H1 (cell line): ENCODE results near the gene ZNF362. TPM values are rescaled to one million over a fixed set of nuclear protein-coding genes. Genes with fewer than 3 reads are reported as not detected.
A peak's percentile ranks its signal among the peaks of the same experiment; 100 is the strongest.

Source experiments
- CTCF ChIA-PET: fragments of 300-600 bp; sonication (Branson Sonifier 250); formaldehyde crosslinking; loops from one replicate; lab custom pipeline; 2021; ENCODE audit not compliant: partially characterized antibody; lab: Charles Lee
- POLR2A ChIA-PET: fragments of 300-600 bp; sonication (Branson Sonifier 250); formaldehyde crosslinking; loops from one replicate; lab custom pipeline; 2021; ENCODE audit warnings: inconsistent platforms; ENCODE audit not compliant: partially characterized antibody; lab: Charles Lee
- DNase-seq, 2 experiments: peaks; one replicate each; pipeline versions ENCODE4 v3.0.0 to v3.0.0-alpha.2; 2010 to 2022; ENCODE audit warnings: low spot score in 2 of 2, low read depth in 1 of 2, mixed read lengths in 1 of 2
- FAIRE-seq: peaks from 2 replicates; lab custom pipeline; 2011; peaks lifted over from hg19 to GRCh38; lab: Jason Lieb, UNC
- H2AFZ ChIP-seq: 2 replicates; pipeline ENCODE4 v1.8.1; 2012; ENCODE audit warnings: low read length, inconsistent platforms
- H2AK5ac ChIP-seq: 2 replicates; pipeline ENCODE4 v1.6.1; 2013; ENCODE audit warnings: low read depth, low read length
- H2BK120ac ChIP-seq: replicated peaks from 2 replicates; pipeline ENCODE3; 2013; ENCODE audit warnings: low read depth, low read length, inconsistent platforms
- H2BK12ac ChIP-seq: 2 replicates; pipeline ENCODE4 v1.6.1; 2013; ENCODE audit warnings: low read depth, low read length
- H2BK15ac ChIP-seq: 2 replicates; pipeline ENCODE4 v1.6.1; 2013; ENCODE audit warnings: low read length
- H2BK20ac ChIP-seq: 2 replicates; pipeline ENCODE4 v1.6.1; 2013; ENCODE audit warnings: low read length
- H2BK5ac ChIP-seq: 2 replicates; pipeline ENCODE4 v1.6.1; 2013; ENCODE audit warnings: low read depth, low read length
- H3K14ac ChIP-seq: 2 replicates; pipeline ENCODE4 v1.6.1; 2013; ENCODE audit warnings: inconsistent platforms; ENCODE audit not compliant: insufficient read length
- H3K18ac ChIP-seq: 2 replicates; pipeline ENCODE4 v1.6.1; 2013; ENCODE audit warnings: low read length; ENCODE audit errors: extremely low read depth
- H3K23ac ChIP-seq: 2 replicates; pipeline ENCODE4 v1.6.1; 2013; ENCODE audit warnings: inconsistent platforms; ENCODE audit not compliant: insufficient read length
- H3K23me2 ChIP-seq: 2 replicates; pipeline ENCODE4 v1.6.1; 2013; ENCODE audit warnings: low read depth, low read length
- H3K27ac ChIP-seq: 2 replicates; pipeline ENCODE4 v1.6.1; 2011; ENCODE audit warnings: low read depth, low read length, inconsistent platforms
- H3K27me3 ChIP-seq, 4 experiments: replicated peaks in 1 of 4; 1 replicate in 1 of 4; 2 replicates in 3 of 4; pipeline versions ENCODE4 v1.6.1 to v1.8.1; 2011 to 2013; ENCODE audit warnings: low read length in 3 of 4, mild to moderate bottlenecking in 3 of 4, inconsistent platforms in 2 of 4, mixed read lengths in 2 of 4, moderate library complexity in 1 of 4; ENCODE audit not compliant: control insufficient read depth in 3 of 4, insufficient read depth in 3 of 4; ENCODE audit errors: extremely low read depth in 1 of 4
- H3K36me3 ChIP-seq, 4 experiments: 2 replicates each; pipeline versions ENCODE4 v1.6.1 to v1.8.1; 2011 to 2013; ENCODE audit warnings: mild to moderate bottlenecking in 4 of 4, low read length in 3 of 4, moderate library complexity in 2 of 4, control low read depth in 1 of 4, inconsistent platforms in 1 of 4; ENCODE audit not compliant: insufficient read depth in 4 of 4, control insufficient read depth in 2 of 4
- H3K4ac ChIP-seq: replicated peaks from 2 replicates; pipeline ENCODE3; 2013; ENCODE audit warnings: low read length, low read depth, mixed read lengths, inconsistent platforms; ENCODE audit not compliant: insufficient read length
- H3K4me1 ChIP-seq, 4 experiments: replicated peaks in 1 of 4; 1 replicate in 1 of 4; 2 replicates in 3 of 4; pipeline versions ENCODE4 v1.6.1 to v1.8.1; 2011 to 2013; ENCODE audit warnings: low read length in 3 of 4, inconsistent platforms in 2 of 4, mixed read lengths in 1 of 4; ENCODE audit not compliant: insufficient read depth in 4 of 4, control insufficient read depth in 3 of 4
- H3K4me2 ChIP-seq, 2 experiments: 2 replicates each; pipeline versions ENCODE4 v1.6.1 to v1.8.1; 2011 to 2013; ENCODE audit warnings: low read depth in 2 of 2, low read length in 2 of 2, control low read depth in 1 of 2, inconsistent platforms in 1 of 2, mild to moderate bottlenecking in 1 of 2; ENCODE audit not compliant: insufficient read depth in 1 of 2
- H3K4me3 ChIP-seq, 4 experiments: fragments of 200-600, 300-600 bp in 1 of 4; sonication (generic), shearing (Covaris generic), sonication (Bioruptor Twin) in 1 of 4; 2 replicates each; pipeline versions ENCODE4 v1.5.1 to v1.8.1; 2011 to 2016; ENCODE audit warnings: low read length in 4 of 4, low read depth in 3 of 4, control low read depth in 2 of 4, inconsistent platforms in 2 of 4, mild to moderate bottlenecking in 2 of 4, mixed read lengths in 1 of 4, moderate library complexity in 1 of 4; ENCODE audit not compliant: insufficient read depth in 2 of 4; ENCODE audit errors: extremely low read depth in 1 of 4
- H3K56ac ChIP-seq: replicated peaks from 2 replicates; pipeline ENCODE3; 2013; ENCODE audit warnings: low read depth, mild to moderate bottlenecking, mixed read lengths, low read length, inconsistent platforms; ENCODE audit not compliant: insufficient read length
- H3K79me1 ChIP-seq: 2 replicates; pipeline ENCODE4 v1.6.1; 2013; ENCODE audit warnings: low read depth, low read length, control low read depth
- H3K79me2 ChIP-seq, 2 experiments: 2 replicates each; pipeline versions ENCODE4 v1.6.1 to v1.8.1; 2012 to 2013; ENCODE audit warnings: low read length in 2 of 2, mild to moderate bottlenecking in 2 of 2, inconsistent platforms in 1 of 2; ENCODE audit not compliant: insufficient read depth in 2 of 2, control insufficient read depth in 1 of 2
- H3K9ac ChIP-seq, 4 experiments: replicated peaks in 1 of 4; 1 replicate in 1 of 4; 2 replicates in 3 of 4; pipeline versions ENCODE4 v1.6.1 to v1.8.1; 2011 to 2013; ENCODE audit warnings: low read depth in 3 of 4, low read length in 3 of 4, control low read depth in 2 of 4, mild to moderate bottlenecking in 2 of 4, moderate library complexity in 2 of 4, inconsistent platforms in 1 of 4; ENCODE audit errors: extremely low read depth in 1 of 4
- H3K9me3 ChIP-seq, 2 experiments: 2 replicates each; pipeline versions ENCODE4 v1.6.1 to v1.8.1; 2012 to 2013; ENCODE audit warnings: mild to moderate bottlenecking in 2 of 2, moderate library complexity in 2 of 2, control low read depth in 1 of 2, inconsistent platforms in 1 of 2, low read depth in 1 of 2, low read length in 1 of 2, mixed read lengths in 1 of 2; ENCODE audit not compliant: insufficient read depth in 2 of 2
- H4K20me1 ChIP-seq, 2 experiments: replicated peaks in 1 of 2; 2 replicates each; pipeline versions ENCODE3 to v1.8.1; 2011 to 2013; ENCODE audit warnings: inconsistent platforms in 2 of 2, low read length in 2 of 2, mild to moderate bottlenecking in 1 of 2; ENCODE audit not compliant: insufficient read depth in 2 of 2, control insufficient read depth in 1 of 2
- H4K5ac ChIP-seq: 2 replicates; pipeline ENCODE4 v1.6.1; 2013; ENCODE audit warnings: low read length, low read depth, mixed read lengths, inconsistent platforms; ENCODE audit not compliant: insufficient read length
- H4K8ac ChIP-seq: 2 replicates; pipeline ENCODE4 v1.8.0; 2013; ENCODE audit warnings: mild to moderate bottlenecking, moderate library complexity, low read length, inconsistent platforms; ENCODE audit not compliant: insufficient read depth; ENCODE audit errors: extremely low read depth
- H4K91ac ChIP-seq: replicated peaks from 2 replicates; pipeline ENCODE3; 2013; ENCODE audit warnings: low read length, mixed read lengths, inconsistent platforms; ENCODE audit not compliant: insufficient read length
- SP4 ChIP-seq: IDR thresholded peaks from 2 replicates; pipeline ENCODE4 v1.6.1; 2012; ENCODE audit warnings: low read length, inconsistent platforms
- USF2 ChIP-seq: IDR thresholded peaks from 2 replicates; pipeline ENCODE4 v1.6.1; 2011; ENCODE audit warnings: low read length, improper control_type of control experiment
- WGBS, 2 experiments: shearing (Covaris generic) in 1 of 2; methylation state at CpG; one replicate each; pipeline versions ENCODE4 v1.1.6 to v1.1.7; 2013 to 2015; ENCODE audit warnings: low lambda C conversion rate in 2 of 2, mixed read lengths in 2 of 2, inconsistent platforms in 1 of 2, low coverage in 1 of 2, missing lambda C conversion rate in 1 of 2; ENCODE audit not compliant: insufficient replicate concordance in 2 of 2, insufficient coverage in 1 of 2, insufficient read length in 1 of 2; ENCODE audit errors: extremely low coverage in 1 of 2, missing lambda C conversion rate in 1 of 2; 5-methylcytosine and 5-hydroxymethylcytosine counted together
- polyA plus RNA-seq, 7 experiments: library from polyadenylated mRNA; depleted of rRNA in 3 of 7; stranded (reverse) in 5 of 7; unstranded in 2 of 7; fragments of >200 nt in 5 of 7; fragments of 200-250 nt in 2 of 7; gene quantifications; 1 replicate in 5 of 7; 2 replicates in 1 of 7; 4 replicates in 1 of 7; pipeline versions ENCODE4 v1.2.1 to v1.2.3, GENCODE V29; 2011 to 2013; ENCODE audit warnings: missing spikeins in 2 of 7, mixed read lengths in 2 of 7
- total RNA-seq: library from RNA; stranded (reverse); fragmentation: NEBNext Ultra II Directional; extraction: Animal tissue kit (Norgen Biotek cat#: 25700); gene quantifications from 2 replicates; pipeline ENCODE4 v1.2.1, GENCODE V29; 2021

The ZNF362 gene
- total and polyA plus RNA-seq, 2 of the 8 experiments (the other 6 are each of a cell fraction or from before 2014, with no cell fraction given) = 24.2 to 27.8 TPM

- no peak for TF ChIP-seq SP4
- TF ChIP-seq USF2 = peak; percentile 72
- no peaks in the 10 kb centered on the region; the same call in 1 of the 2 replicates for H3K79me1 ChIP-seq
- H3K9me3 ChIP-seq = no peaks in the 10 kb centered on the region
- H4K91ac ChIP-seq = no peak overlapping the region
- H3K27me3 ChIP-seq = peaks cover 0 to 3% (median 0%) of the 10 kb centered on the region in 4 experiments; a peak in 1 of 7 replicates
- whole genome bisulfite sequencing, 2 experiments = 96% methylated on average over 6 of the region's 6 CpGs; no CpG with 5 or more reads in 1 of the 2 experiments
- no peak overlapping the region for H3K4ac ChIP-seq
- FAIRE-seq (peak; percentile 24), DNase-seq (no peak)
- H3K4me3 ChIP-seq = no peak overlapping the region
- H2BK20ac ChIP-seq = no peak overlapping the region
- H4K20me1 ChIP-seq = no peaks in the 10 kb centered on the region
- H2BK15ac ChIP-seq = no peak overlapping the region
- H2AK5ac ChIP-seq = no peak overlapping the region
- H2BK120ac ChIP-seq = no peak overlapping the region
- H3K9ac ChIP-seq = no peak overlapping the region
- H3K4me1 ChIP-seq = peaks cover 0 to 7% (median 5%) of the 10 kb centered on the region in 4 experiments; a peak in 4 of 7 replicates
- H4K8ac ChIP-seq = no peak overlapping the region
- no peak overlapping the region for H3K23ac ChIP-seq
- ChIA-PET CTCF (interaction anchor here (0.6 to 1.9 kb wide), 3 partner anchors 50 to 1832 kb away, joined by 4 to 7 read pairs (median 4); no protein-coding TSS in a partner anchor), POLR2A (interaction anchor here (1.4 kb wide), 1 partner anchor 18 kb away, joined by 3 read pairs; no protein-coding TSS in a partner anchor)
- H3K79me2 ChIP-seq = no peaks in the 10 kb centered on the region
- no peak overlapping the region for H3K18ac ChIP-seq
- no peak overlapping the region for H3K27ac ChIP-seq
- no peaks in the 10 kb centered on the region for H3K36me3 ChIP-seq
- H3K4me2 ChIP-seq = no peak overlapping the region
- no peak overlapping the region for H3K56ac ChIP-seq
- H3K14ac ChIP-seq = no peak overlapping the region
- H4K5ac ChIP-seq = no peak overlapping the region
- H2BK12ac ChIP-seq = no peak overlapping the region
- no peak overlapping the region for H2BK5ac ChIP-seq
- peak overlapping the region; percentile 67; the same call in 1 of the 2 replicates for H2AFZ ChIP-seq
- no peaks in the 10 kb centered on the region for H3K23me2 ChIP-seq
Measured at GRCh38 chr1:33237579-33237978, 18.7 kb upstream of the ZNF362 start.
